Stimulated activated CD8-positive, alpha-beta memory T cell treated with anti-CD3 and anti-CD28 coated beads, Interleukin-15, amount 100 ng/mL, for 4 hours (primary cell): ENCODE results near the gene CD99.

Experiments used
- DNase-seq, 2 donors: peaks; one replicate each; pipeline ENCODE4 v3.0.0-alpha.2; 2020; ENCODE audit warnings: low read depth in 2 of 2

The CD99 gene

DNA sequence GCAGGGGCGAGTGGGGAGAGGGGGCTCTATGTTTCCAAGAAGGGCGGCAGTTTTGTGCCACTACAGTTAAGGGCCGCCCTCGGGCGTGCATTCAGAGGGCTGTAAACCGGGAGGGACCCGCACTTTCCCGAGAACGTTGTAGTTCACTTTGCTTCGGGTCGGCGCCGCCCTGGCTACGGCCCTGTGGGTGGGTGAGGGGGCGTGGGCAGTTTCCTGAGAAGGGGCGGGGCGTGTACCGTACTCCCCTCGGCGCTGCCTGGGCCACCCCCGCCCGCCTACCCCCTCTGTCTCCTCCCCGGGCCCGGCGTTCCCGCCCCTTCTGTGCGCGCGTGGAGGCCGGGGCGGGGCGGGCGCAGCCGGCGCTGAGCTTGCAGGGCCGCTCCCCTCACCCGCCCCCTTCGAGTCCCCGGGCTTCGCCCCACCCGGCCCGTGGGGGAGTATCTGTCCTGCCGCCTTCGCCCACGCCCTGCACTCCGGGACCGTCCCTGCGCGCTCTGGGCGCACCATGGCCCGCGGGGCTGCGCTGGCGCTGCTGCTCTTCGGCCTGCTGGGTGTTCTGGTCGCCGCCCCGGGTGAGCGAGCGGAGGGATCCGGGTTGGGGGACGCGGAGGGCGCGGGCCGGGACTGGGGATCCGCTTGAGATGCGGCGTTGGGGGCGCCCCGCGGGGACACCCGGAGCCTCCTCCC is at the start of gene CD99:
Gene CD99 (plus strand): TSS at position 440 of the 687 bp plus-strand sequence. CDS start 66 bp downstream, at position 506.
- DNase-seq = peak; percentile 90 to 94

DNA sequence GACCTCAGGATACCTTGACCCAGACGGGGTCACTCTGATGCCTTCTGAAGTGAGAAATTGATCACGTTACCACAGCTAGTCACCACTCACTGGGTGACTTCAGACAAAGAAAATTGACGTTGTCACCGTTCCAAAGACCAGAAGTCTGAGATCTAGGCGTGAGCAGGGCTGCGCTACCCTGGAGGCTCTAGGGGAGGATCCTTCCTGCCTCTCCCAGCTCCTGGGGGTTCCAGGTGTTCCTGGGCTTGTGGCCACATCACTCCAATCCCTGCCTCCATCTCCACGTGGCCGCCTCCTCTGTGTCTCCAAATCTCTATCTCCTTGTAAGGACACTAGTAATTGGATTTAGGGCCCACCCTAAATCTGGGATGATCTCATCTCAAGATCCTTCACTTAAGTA is 48.9 kb upstream of the CD99 start:
- no peak for DNase-seq

- DNase-seq = no peak
Measured at GRCh38 chrX:2642791-2643190, 48.3 kb upstream of the CD99 start.

- no peak for DNase-seq
Measured at GRCh38 chrX:2643880-2644279, 47.2 kb upstream of the CD99 start.

GRCh38 chrX:2645563-2645962 is 45.5 kb upstream of the CD99 start:
- no peak for DNase-seq

GRCh38 chrX:2647627-2648026 is 43.5 kb upstream of the CD99 start:
- DNase-seq = no peak

- no peak for DNase-seq
Measured at GRCh38 chrX:2650037-2650436, 41.1 kb upstream of the CD99 start.

DNA sequence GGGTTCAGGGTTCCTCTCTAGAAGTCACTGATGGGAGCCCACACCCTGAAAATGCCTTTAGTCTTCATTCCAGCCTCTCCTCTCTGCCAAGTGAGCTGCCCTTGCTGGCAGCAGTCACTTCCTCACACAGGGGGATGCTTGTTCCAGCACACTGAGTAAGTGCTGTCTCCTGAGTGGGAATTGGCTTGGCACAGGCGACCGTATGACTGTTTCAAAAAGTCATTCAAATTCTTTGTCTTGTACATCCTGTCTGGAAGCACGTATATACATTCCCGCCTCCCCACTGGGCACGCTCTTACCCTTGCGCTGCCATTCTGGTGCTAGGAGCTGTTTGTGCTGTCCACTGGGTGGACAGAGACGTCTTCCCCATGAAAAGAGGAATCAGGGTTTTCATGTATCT is 40.2 kb upstream of the CD99 start:
- DNase-seq = no peak

GRCh38 chrX:2652106-2652505 is 39.0 kb upstream of the CD99 start:
- DNase-seq = no peak

DNA sequence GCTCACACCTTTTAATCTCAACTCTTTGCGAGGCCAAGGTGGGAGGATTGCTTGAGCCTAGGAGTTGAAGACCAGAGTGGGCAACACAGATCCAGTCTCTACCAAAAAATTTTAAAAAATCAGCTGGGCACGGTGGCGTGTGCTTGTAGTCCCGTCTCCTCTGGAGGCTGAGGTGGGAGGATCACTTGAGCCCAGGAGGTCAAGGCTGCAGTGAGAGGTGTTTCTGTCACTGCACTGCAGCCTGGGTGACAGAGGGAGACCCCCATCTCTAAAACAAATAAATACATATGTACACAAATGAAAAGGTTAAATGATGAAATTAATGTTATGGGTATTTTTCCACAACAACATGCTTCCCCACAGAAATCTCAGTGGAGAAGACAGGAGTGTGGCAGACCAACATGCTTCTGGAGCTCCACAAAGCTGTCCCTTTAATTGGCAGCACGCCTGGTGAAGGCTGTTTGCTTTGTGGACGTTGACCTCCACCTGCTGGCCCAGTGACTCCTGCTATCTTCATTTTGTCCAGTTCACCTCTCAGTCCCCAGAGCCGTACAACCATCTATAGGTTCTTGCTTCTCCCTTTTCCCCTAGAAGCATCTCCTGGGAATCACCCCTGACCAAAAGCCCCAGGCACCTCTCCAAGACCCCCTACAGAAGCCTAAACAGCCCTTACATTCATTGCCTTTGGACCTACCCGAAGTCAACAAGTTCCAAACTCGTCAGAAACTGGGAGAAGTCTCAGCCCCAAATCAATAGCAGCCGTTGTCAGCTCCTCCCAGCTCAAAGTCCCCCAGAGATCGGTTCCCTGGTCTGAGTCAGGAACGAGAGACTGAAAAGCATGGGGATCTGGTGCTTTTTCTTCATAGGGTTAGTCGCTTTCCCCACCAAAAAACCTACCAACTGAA is 36.4 kb upstream of the CD99 start:
- no peak for DNase-seq

DNA sequence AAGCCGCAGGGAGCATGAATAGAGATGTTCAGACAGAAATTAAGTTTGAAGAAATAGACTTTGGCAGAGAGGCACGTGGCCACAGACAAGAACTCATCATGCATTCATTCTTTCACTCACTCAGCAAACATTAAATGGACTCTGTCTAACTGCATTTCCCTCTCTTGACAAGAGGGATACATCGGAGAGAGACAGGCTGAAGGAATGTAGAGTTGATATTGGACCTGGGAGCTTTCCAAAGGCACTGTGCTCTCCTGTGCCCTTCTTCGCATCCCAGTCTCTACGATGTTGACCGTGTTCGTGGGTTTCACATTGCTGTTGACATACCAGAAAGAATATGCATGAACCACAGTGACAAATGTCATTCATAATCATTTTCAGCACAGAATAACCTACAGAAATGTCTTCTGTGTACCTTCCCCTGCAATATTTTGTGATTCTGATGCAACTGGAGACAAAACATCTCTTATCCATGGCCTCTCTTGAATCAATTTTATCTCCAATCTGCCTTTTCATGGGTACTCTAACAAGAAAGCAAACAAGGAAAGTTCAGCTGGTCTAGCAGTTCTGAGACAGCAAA is 34.7 kb upstream of the CD99 start:
- DNase-seq = no peak

DNA sequence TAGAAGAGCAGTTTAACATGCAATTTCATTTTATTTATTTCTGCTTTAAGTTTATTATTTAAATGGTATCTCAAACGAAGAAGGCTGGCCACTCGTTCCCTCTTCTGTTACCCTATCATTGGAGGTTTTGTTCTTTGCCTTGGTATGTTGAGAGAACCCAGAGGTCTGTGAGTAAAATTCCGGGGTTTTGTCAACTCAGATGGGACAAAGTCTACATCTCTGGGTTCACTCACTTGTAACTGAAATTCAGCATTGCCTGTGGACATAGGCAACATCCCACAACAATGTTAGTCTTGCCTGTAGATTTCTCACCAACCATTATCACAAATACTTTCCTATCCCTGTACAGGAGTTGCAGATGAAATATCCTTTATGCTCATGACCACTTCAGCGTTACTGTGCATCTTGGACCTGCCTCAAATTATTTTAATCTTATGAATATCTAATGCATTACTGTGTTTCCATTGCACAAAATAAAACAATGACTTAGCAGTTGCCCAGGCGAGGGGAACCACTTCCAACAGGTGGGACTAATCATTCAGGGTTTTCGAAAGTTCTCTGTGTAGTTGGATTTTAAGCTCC is 33.5 kb upstream of the CD99 start:
- DNase-seq = no peak

- no peak for DNase-seq
Measured at GRCh38 chrX:2658585-2659292, 32.4 kb upstream of the CD99 start.

DNA sequence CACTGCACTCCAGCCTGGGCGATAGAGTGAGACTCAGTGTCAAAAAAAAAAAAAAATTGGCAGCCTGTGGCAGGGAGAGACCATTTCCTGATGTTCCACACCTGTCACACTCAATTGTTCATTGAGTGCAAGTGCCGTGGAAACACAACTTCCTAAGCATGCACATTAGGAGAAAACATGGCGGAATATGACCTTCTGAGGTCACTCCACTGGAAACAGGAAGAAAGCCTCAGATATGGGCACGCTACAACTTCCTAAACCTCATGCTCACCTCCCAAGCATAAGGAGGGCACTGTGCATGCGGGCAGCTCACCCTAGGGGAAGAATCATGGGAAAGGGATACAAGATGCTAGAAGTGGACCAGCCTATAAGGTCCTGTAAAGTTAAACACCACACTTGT is 28.5 kb upstream of the CD99 start:
- no peak for DNase-seq

DNA sequence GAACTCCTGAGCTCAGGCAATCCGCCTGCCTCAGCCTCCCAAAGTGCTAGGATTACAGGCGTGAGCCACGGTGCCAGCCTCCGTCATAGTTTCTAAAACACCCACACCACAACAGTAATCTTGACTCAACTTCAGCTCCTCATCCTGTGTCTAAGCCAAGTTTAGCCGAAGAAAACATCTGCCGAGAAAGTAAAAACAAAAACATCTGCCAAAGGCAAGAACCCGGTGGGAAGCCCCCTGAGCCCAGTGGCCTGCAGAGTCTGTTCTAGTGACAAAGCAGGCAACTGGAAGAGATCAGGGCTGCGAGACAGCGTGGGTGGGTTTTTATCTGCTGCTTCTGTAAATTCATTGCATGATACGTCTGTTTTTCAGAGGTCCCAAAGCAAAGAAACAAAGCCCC is 26.6 kb upstream of the CD99 start:
- DNase-seq = no peak

GRCh38 chrX:2665387-2666304 is 25.4 kb upstream of the CD99 start:
- no peak for DNase-seq

- no peak for DNase-seq
Measured at GRCh38 chrX:2666491-2666890, 24.6 kb upstream of the CD99 start.

GRCh38 chrX:2670978-2671377 is 20.1 kb upstream of the CD99 start:
- no peak for DNase-seq

DNA sequence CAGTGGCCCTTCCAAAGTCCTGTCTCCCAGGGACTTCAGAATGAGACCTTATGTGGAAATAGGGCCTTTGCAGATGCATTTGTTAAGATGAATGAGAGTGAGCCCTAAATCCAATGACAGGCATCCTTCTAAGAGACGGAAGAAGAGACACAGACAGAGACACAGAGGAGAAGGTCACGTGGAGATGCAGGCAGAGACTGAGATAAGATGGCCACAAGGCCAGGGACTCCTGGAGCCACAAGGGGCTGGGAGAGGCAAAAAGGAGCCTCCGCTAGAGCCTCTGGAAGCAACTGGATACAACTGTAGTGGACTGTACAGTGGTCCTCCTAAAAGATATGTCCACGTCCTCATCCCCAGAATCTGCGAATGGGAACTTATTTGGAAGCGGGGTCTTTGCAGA is 19.0 kb upstream of the CD99 start:
- no peak for DNase-seq

DNA sequence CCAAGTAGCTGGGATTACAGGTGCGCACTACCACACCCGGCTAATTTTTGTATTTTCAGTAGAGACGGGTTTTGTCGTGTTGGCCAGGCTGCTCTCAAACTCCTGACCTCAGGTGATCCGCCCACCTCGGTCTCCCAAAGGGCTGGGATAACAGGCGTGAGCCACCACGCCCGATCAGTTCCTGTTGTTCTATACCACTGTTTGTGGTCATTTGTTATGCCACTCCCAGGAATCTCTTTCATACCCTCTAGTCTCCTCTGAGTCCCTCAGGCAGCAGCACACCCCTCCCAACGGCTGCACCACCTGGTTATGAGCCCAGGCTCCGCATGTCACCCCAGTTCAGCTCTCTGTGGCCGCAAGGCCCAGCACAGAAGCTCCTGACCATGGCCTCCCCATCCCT is 17.5 kb upstream of the CD99 start:
- DNase-seq = no peak
